Transverse colon (tissue), 4 donors: ENCODE data around the gene MAOB. TPM values are rescaled to one million over a fixed set of nuclear protein-coding genes. Genes with fewer than 3 reads are reported as not detected.

Source experiments
- DNase-seq: peaks from one replicate; pipeline ENCODE4 v3.0.0-alpha.2; 2019
- H3K27ac ChIP-seq, 4 donors: fragments of 200-600 bp; sonication (generic); 2 replicates each; pipeline ENCODE4 v1.5.1; 2016 to 2018; ENCODE audit warnings: inconsistent platforms in 4 of 4
- H3K27me3 ChIP-seq: fragments of 200-600 bp; sonication (generic); 2 replicates; pipeline ENCODE4 v1.5.1; 2017; ENCODE audit warnings: inconsistent platforms
- H3K36me3 ChIP-seq, 4 donors: fragments of 200-600 bp; sonication (generic); 2 replicates each; pipeline ENCODE4 v1.5.1; 2017 to 2019; ENCODE audit warnings: inconsistent platforms in 4 of 4
- H3K4me1 ChIP-seq, 4 donors: fragments of 200-600 bp; sonication (generic); 2 replicates each; pipeline ENCODE4 v1.5.1; 2017 to 2020; ENCODE audit warnings: inconsistent platforms in 4 of 4
- H3K4me3 ChIP-seq, 4 donors: fragments of 200-600 bp; sonication (generic); 1 replicate in 1 of 4; 2 replicates in 3 of 4; pipeline versions ENCODE4 v1.5.1 to v1.6.1; 2017 to 2019; ENCODE audit warnings: inconsistent platforms in 4 of 4
- H3K9me3 ChIP-seq, 2 donors: fragments of 200-600 bp; sonication (generic); 2 replicates each; pipeline ENCODE4 v1.5.1; 2017 to 2019; ENCODE audit warnings: inconsistent platforms in 2 of 2
- CTCF ChIP-seq, 5 experiments: fragments of 200-600 bp in 3 of 5; fragments of 450-650 bp in 2 of 5; sonication (generic) in 3 of 5; IDR thresholded peaks; 1 replicate in 2 of 5; 2 replicates in 3 of 5; pipeline ENCODE4 v1.5.1; 2016 to 2017; ENCODE audit warnings: antibody characterized with exemption in 5 of 5, inconsistent platforms in 3 of 5, mild to moderate bottlenecking in 2 of 5, moderate library complexity in 1 of 5
- EP300 ChIP-seq: sonication (generic); formaldehyde crosslinking; IDR thresholded peaks from one replicate; pipeline ENCODE4 v1.6.1; 2017; ENCODE audit warnings: antibody characterized with exemption, low read depth
- POLR2A ChIP-seq: fragments of 450-650 bp; IDR thresholded peaks from one replicate; pipeline ENCODE4 v1.6.1; 2016; ENCODE audit warnings: antibody characterized with exemption, mild to moderate bottlenecking, moderate library complexity
- POLR2AphosphoS5 ChIP-seq, 3 donors: sonication (generic); formaldehyde crosslinking; IDR thresholded peaks; one replicate each; pipeline ENCODE4 v1.6.1; 2016; ENCODE audit warnings: antibody characterized with exemption in 3 of 3
- WGBS, 2 donors: methylation state at CpG; one replicate each; pipeline ENCODE4 v1.1.5; 2018; ENCODE audit warnings: low coverage in 1 of 2; 5-methylcytosine and 5-hydroxymethylcytosine counted together
- in situ Hi-C, 4 donors: fragments of 200-750 bp; cut with MboI; loops; one replicate each; pipeline versions ENCODE4 v1.15.0 to v1.15.1; 2017; ENCODE audit warnings: low sequenced_read_pairs in 3 of 4, low pct_ligation_motif_present in 1 of 4, low pct_unique_long_range_greater_than_20kb in 1 of 4
- intact Hi-C: fragments of 100-400 bp; cut with DNase I; formaldehyde crosslinking; loops from one replicate; pipeline ENCODE4 v1.15.1; 2023; ENCODE audit warnings: low total_unique reads
- total RNA-seq, 4 donors: library from RNA; depleted of rRNA; stranded (reverse); fragments of >200 nt; gene quantifications; one replicate each; pipeline ENCODE4 v1.1.0, GENCODE V29; 2016

The MAOB gene
- total RNA-seq, 4 donors from 2014 or later, result 2.4 to 44.9 (median 11.2) TPM

- Histone ChIP-seq H3K4me1 (no peaks in the 10 kb centered on the region), H3K4me3 (no peak overlapping the region), H3K27me3 (no peaks in the 10 kb centered on the region), H3K9me3 (no peaks in the 10 kb centered on the region), H3K36me3 (no peaks in the 10 kb centered on the region), H3K27ac (peak overlapping the region in 3 of 4 donors; percentile 3 to 28 (median 16))
- in situ Hi-C loops (loop anchor here in 1 of 4 donors (25.0 kb wide), 1 partner anchor 110 kb away; no protein-coding TSS in a partner anchor), intact Hi-C loops (no loop called here)
- DNase-seq, result no peak
- TF ChIP-seq POLR2AphosphoS5 (IDR thresholded peaks at IDR 0.05) (peak in 1 of 3 donors; percentile 18), POLR2A (no peak)
Measured at GRCh38 chrX:43827791-43828190, 54.5 kb downstream of the MAOB start.

GRCh38 chrX:43822014-43822413 lies 60.2 kb downstream of the MAOB start:
- H3K9me3 ChIP-seq, result no peaks in the 10 kb centered on the region
- in situ Hi-C loops, result no loop called here
- DNase-seq, result no peak
- H3K27me3 ChIP-seq, result no peaks in the 10 kb centered on the region
- intact Hi-C loops, result no loop called here
- WGBS, 2 donors, result 22% methylated on average over 1 of the region's 1 CpG; no CpG with 5 or more reads in 1 of the 2 donors
- no peak for TF ChIP-seq CTCF (IDR thresholded peaks at IDR 0.05)
- no peak for TF ChIP-seq POLR2A
- TF ChIP-seq EP300, result no peak
- TF ChIP-seq POLR2AphosphoS5 (IDR thresholded peaks at IDR 0.05), result peak in 1 of 3 donors; percentile 33
- no peaks in the 10 kb centered on the region for H3K36me3 ChIP-seq
- no peak overlapping the region for H3K4me3 ChIP-seq
- no peaks in the 10 kb centered on the region for H3K4me1 ChIP-seq
- peak overlapping the region in 1 of 4 donors; percentile 34 for H3K27ac ChIP-seq

GRCh38 chrX:43817444-43817843 lies 64.8 kb downstream of the MAOB start:
- Histone ChIP-seq H3K27me3 (no peaks in the 10 kb centered on the region), H3K36me3 (no peaks in the 10 kb centered on the region), H3K4me3 (no peak overlapping the region), H3K4me1 (no peaks in the 10 kb centered on the region), H3K9me3 (no peaks in the 10 kb centered on the region), H3K27ac (no peak overlapping the region)
- DNase-seq, result no peak
- in situ Hi-C loops (no loop called here), intact Hi-C loops (no loop called here)
- WGBS, 2 donors, result 43 to 75% methylated on average over 1 to 3 of the region's 3 CpGs
- TF ChIP-seq POLR2A (no peak), EP300 (no peak), CTCF (IDR thresholded peaks at IDR 0.05) (no peak), POLR2AphosphoS5 (IDR thresholded peaks at IDR 0.05) (no peak)

GRCh38 chrX:43815209-43815608 lies 67.0 kb downstream of the MAOB start:
- WGBS, 2 donors, result 56% methylated on average over 2 of the region's 2 CpGs; no CpG with 5 or more reads in 1 of the 2 donors
- Histone ChIP-seq H3K4me3 (no peak overlapping the region), H3K9me3 (no peaks in the 10 kb centered on the region), H3K36me3 (no peaks in the 10 kb centered on the region), H3K4me1 (no peaks in the 10 kb centered on the region), H3K27ac (no peak overlapping the region), H3K27me3 (no peaks in the 10 kb centered on the region)
- intact Hi-C loops (no loop called here), in situ Hi-C loops (no loop called here)
- no peak for DNase-seq
- TF ChIP-seq POLR2AphosphoS5 (IDR thresholded peaks at IDR 0.05) (no peak), CTCF (IDR thresholded peaks at IDR 0.05) (no peak), EP300 (no peak), POLR2A (no peak)

GRCh38 chrX:43813898-43814297 lies 68.4 kb downstream of the MAOB start:
- no peaks in the 10 kb centered on the region for H3K9me3 ChIP-seq
- no peak for TF ChIP-seq POLR2A
- no peak for TF ChIP-seq EP300
- TF ChIP-seq POLR2AphosphoS5 (IDR thresholded peaks at IDR 0.05), result no peak
- no peaks in the 10 kb centered on the region for H3K27me3 ChIP-seq
- no peaks in the 10 kb centered on the region for H3K36me3 ChIP-seq
- H3K27ac ChIP-seq, result no peak overlapping the region
- no peak for DNase-seq
- H3K4me3 ChIP-seq, result no peak overlapping the region
- intact Hi-C loops (no loop called here), in situ Hi-C loops (no loop called here)
- H3K4me1 ChIP-seq, result no peaks in the 10 kb centered on the region
